HepG2 (cell line): ENCODE data around the gene SFTA2. TPM values are rescaled to one million over a fixed set of nuclear protein-coding genes. Genes with fewer than 3 reads are reported as not detected.

Experiments used
- DR1 ChIP-seq: sonication (generic); formaldehyde crosslinking; IDR thresholded peaks from 2 replicates; pipeline ENCODE4 v1.8.0; 2021; ENCODE audit warnings: mild to moderate bottlenecking, missing genetic modification reagents, inconsistent platforms
- GLI4 ChIP-seq: sonication (generic); formaldehyde crosslinking; IDR thresholded peaks from 2 replicates; pipeline ENCODE4 v1.5.1; 2020; ENCODE audit warnings: missing genetic modification reagents, mild to moderate bottlenecking, moderate library complexity, borderline replicate concordance
- HDAC2 ChIP-seq: sonication (generic); formaldehyde crosslinking; IDR thresholded peaks from 2 replicates; pipeline ENCODE4 v1.4.0; 2020; ENCODE audit warnings: missing genetic modification reagents
- IKZF4 ChIP-seq: sonication (generic); formaldehyde crosslinking; IDR thresholded peaks from 2 replicates; pipeline ENCODE4 v1.5.1; 2020; ENCODE audit warnings: borderline replicate concordance, mild to moderate bottlenecking, low read depth, missing genetic modification reagents; ENCODE audit errors: not compliant biosample characterization
- KDM5B ChIP-seq: sonication (generic); formaldehyde crosslinking; IDR thresholded peaks from 2 replicates; pipeline ENCODE4 v1.4.0; 2020; ENCODE audit warnings: missing genetic modification reagents, mild to moderate bottlenecking, borderline replicate concordance
- NFYB ChIP-seq: sonication (generic); formaldehyde crosslinking; IDR thresholded peaks from 2 replicates; pipeline ENCODE4 v1.4.0; 2020; ENCODE audit warnings: missing genetic modification reagents
- PPARG ChIP-seq: conservative IDR thresholded peaks from 2 replicates; pipeline ENCODE4 v1.6.1; 2016; ENCODE audit warnings: missing biosample characterization, missing genetic modification reagents
- SOX6 ChIP-seq, 2 experiments: fragments of 450-650 bp in 1 of 2; sonication (generic) in 1 of 2; formaldehyde crosslinking in 1 of 2; IDR thresholded peaks; 2 replicates each; pipeline versions ENCODE4 v1.4.0 to v1.6.1; 2017 to 2020; ENCODE audit warnings: antibody characterized with exemption in 1 of 2, mild to moderate bottlenecking in 1 of 2, missing genetic modification reagents in 1 of 2
- ZBTB40 ChIP-seq, 2 experiments: fragments of 450-650 bp in 1 of 2; sonication (generic) in 1 of 2; formaldehyde crosslinking in 1 of 2; IDR thresholded peaks; 2 replicates each; pipeline versions ENCODE4 v1.6.1 to v1.8.0; 2016 to 2022; ENCODE audit warnings: antibody characterized with exemption in 1 of 2, mild to moderate bottlenecking in 1 of 2, missing genetic modification reagents in 1 of 2
- polyA plus RNA-seq, 8 experiments: library from polyadenylated mRNA; depleted of rRNA in 3 of 8; stranded (reverse) in 7 of 8; unstranded in 1 of 8; fragments of >200 nt; fragmentation: Illumina TruSeq in 4 of 8; extraction: Trizol in 4 of 8; gene quantifications; 2 replicates each; pipeline versions ENCODE4 v1.2.1 to v1.2.3, GENCODE V29; 2011 to 2016; ENCODE audit warnings: low read depth in 4 of 8, missing spikeins in 1 of 8, mixed read lengths in 1 of 8; ENCODE audit not compliant: insufficient read depth in 1 of 8
- total RNA-seq, 5 experiments: library from RNA; depleted of rRNA; stranded (reverse); fragments of >200 nt; fragmentation: Illumina TruSeq; extraction: Trizol; gene quantifications; 2 replicates each; pipeline ENCODE4 v1.2.3, GENCODE V29; 2016; ENCODE audit warnings: low read depth in 1 of 5
- TF ChIP-seq, protein P1 (sequence below): sonication (generic); formaldehyde crosslinking; IDR thresholded peaks from 2 replicates; pipeline ENCODE4 v1.5.1; 2020; ENCODE audit warnings: missing genetic modification reagents, mild to moderate bottlenecking, borderline replicate concordance
- TF ChIP-seq, protein P2 (sequence below): sonication (generic); formaldehyde crosslinking; IDR thresholded peaks from 2 replicates; pipeline ENCODE4 v1.4.0; 2020; ENCODE audit warnings: missing genetic modification reagents
- TF ChIP-seq, protein P3 (sequence below): sonication (generic); formaldehyde crosslinking; IDR thresholded peaks from 2 replicates; pipeline ENCODE4 v1.4.0; 2020; ENCODE audit warnings: missing genetic modification reagents

The SFTA2 gene
- total and polyA plus RNA-seq, 2 of the 13 experiments (the other 11 are each of a cell fraction or from before 2014, with no cell fraction given), result not detected

DNA sequence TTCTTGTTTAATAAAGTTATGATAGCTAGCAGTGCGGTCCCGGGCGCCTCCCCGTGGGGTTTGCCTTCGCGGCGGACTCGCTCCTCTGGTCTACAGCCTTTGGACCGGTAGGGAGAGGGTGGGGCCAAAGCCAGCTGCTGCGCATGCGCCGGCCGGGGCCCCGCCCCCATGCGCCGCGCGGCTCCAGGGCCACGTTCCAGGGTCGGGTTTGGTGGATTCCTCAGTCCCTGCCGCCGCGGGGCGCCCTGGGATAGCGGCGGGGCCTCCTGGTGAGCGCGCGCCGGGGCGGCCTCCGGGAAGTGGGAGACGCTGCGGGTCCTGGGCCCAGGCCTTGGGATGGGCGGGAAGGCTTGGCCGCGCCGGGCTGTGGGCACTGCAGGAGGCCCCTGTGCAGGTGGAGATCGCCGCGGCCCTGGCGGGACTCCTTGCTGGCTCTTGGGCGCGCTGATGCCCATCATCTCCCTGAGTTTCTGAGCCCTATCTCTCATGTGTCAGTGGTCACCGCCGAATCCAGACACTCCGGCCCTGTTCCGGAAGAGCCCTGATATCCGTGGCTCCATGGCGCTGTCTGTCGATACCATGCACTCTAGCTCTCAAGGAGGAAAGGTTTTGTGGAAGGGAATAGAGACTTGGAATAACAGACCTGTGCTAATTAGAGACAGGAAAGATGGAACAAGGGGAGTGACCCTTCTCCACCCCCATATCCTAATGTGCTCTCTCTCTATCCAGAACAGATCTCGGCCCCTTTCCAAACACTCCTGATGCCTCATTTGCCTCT lies 17.7 kb downstream of the SFTA2 start, which contains the start of gene VARS2 (continued):
- TF ChIP-seq ZBTB40 (IDR thresholded peaks at IDR 0.05), result no peak
- TF ChIP-seq ZBTB40 (CRISPR knock-in tag; IDR thresholded peaks at IDR 0.05), result peak; percentile 96
- TF ChIP-seq, protein P1, sequence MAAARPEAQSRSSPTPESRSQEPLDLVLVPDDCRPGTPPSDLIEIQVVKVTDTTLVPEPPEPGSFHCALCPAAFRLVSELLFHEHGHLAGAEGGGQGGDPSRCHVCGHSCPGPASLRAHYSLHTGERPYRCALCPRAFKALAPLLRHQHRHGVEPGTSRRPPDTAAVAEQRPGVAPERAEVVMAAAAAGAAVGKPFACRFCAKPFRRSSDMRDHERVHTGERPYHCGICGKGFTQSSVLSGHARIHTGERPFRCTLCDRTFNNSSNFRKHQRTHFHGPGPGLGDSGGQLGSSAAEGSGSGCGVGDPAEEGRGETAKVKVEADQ (CRISPR knock-in tag), result peak; percentile 73; the same call in 1 of the 2 replicates
- TF ChIP-seq HDAC2, result peak; percentile 77
- TF ChIP-seq NFYB (CRISPR knock-in tag), result peak; percentile 50; the same call in 1 of the 2 replicates
- TF ChIP-seq IKZF4 (CRISPR knock-in tag), result peak; percentile 90
- TF ChIP-seq, protein P2, sequence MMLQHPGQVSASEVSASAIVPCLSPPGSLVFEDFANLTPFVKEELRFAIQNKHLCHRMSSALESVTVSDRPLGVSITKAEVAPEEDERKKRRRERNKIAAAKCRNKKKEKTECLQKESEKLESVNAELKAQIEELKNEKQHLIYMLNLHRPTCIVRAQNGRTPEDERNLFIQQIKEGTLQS (CRISPR knock-in tag), result peak; percentile 83; the same call in 1 of the 2 replicates
- peak; percentile 100 for TF ChIP-seq KDM5B (CRISPR knock-in tag)
- TF ChIP-seq SOX6 (IDR thresholded peaks at IDR 0.05), result no peak
- TF ChIP-seq SOX6 (CRISPR knock-in tag; IDR thresholded peaks at IDR 0.05), result peak; percentile 72
- TF ChIP-seq PPARG (CRISPR knock-in tag), result peak; percentile 73
- TF ChIP-seq GLI4 (CRISPR knock-in tag), result 0 out of 2 replicates have a peak, but pooled peaks have one; percentile 53
- TF ChIP-seq, protein P3, sequence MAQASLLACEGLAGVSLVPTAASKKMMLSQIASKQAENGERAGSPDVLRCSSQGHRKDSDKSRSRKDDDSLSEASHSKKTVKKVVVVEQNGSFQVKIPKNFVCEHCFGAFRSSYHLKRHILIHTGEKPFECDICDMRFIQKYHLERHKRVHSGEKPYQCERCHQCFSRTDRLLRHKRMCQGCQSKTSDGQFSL (CRISPR knock-in tag), result 0 out of 2 replicates have a peak, but pooled peaks have one; percentile 42
- peak; percentile 93 for TF ChIP-seq DR1 (CRISPR knock-in tag)
